HepG2 (cell line): Measurements from ENCODE around the gene CARS2. TPM values are rescaled to one million over a fixed set of nuclear protein-coding genes. Genes with fewer than 3 reads are reported as not detected.

ENCODE experiments used
- MLXIP ChIP-seq: sonication (generic); formaldehyde crosslinking; IDR thresholded peaks from 2 replicates; pipeline ENCODE4 v1.9.0; 2021; ENCODE audit warnings: missing genetic modification reagents, borderline replicate concordance
- PHB2 ChIP-seq: fragments of 450-650 bp; IDR thresholded peaks from 2 replicates; pipeline ENCODE4 v1.6.1; 2018; ENCODE audit not compliant: partially characterized antibody
- PHF8 ChIP-seq: sonication (generic); formaldehyde crosslinking; IDR thresholded peaks from 2 replicates; pipeline ENCODE4 v1.5.0; 2020; ENCODE audit warnings: missing genetic modification reagents
- SATB2 ChIP-seq: sonication (generic); formaldehyde crosslinking; IDR thresholded peaks from 2 replicates; pipeline ENCODE4 v1.5.0; 2020; ENCODE audit warnings: missing genetic modification reagents
- SMAD9 ChIP-seq: sonication (generic); formaldehyde crosslinking; IDR thresholded peaks from 2 replicates; pipeline ENCODE4 v1.5.1; 2020; ENCODE audit warnings: mild to moderate bottlenecking, missing genetic modification reagents
- SRSF9 ChIP-seq: fragments of 200-400 bp; formaldehyde crosslinking; IDR thresholded peaks from 2 replicates; pipeline ENCODE4 v1.6.1; 2018; ENCODE audit warnings: borderline replicate concordance, mild to moderate bottlenecking, low read depth, low read length; ENCODE audit not compliant: insufficient read depth, poor library complexity, severe bottlenecking
- ZFP1 ChIP-seq: IDR thresholded peaks from 2 replicates; pipeline ENCODE4 v1.6.1; 2016
- ZHX2 ChIP-seq, 2 experiments: sonication (generic) in 1 of 2; formaldehyde crosslinking in 1 of 2; IDR thresholded peaks; 2 replicates each; pipeline versions ENCODE4 v1.6.1 to v1.9.0; 2014 to 2022; ENCODE audit warnings: antibody characterized with exemption in 1 of 2, borderline replicate concordance in 1 of 2, inconsistent platforms in 1 of 2, low read depth in 1 of 2, missing genetic modification reagents in 1 of 2
- ZMYM3 ChIP-seq: sonication (generic); formaldehyde crosslinking; IDR thresholded peaks from 2 replicates; pipeline ENCODE4 v1.5.1; 2020; ENCODE audit warnings: mild to moderate bottlenecking, missing genetic modification reagents
- ZNF333 ChIP-seq: sonication (generic); formaldehyde crosslinking; IDR thresholded peaks from 2 replicates; pipeline ENCODE4 v1.4.0; 2020; ENCODE audit warnings: mild to moderate bottlenecking, missing genetic modification reagents, borderline replicate concordance
- ZNF570 ChIP-seq: sonication (generic); formaldehyde crosslinking; IDR thresholded peaks from 2 replicates; pipeline ENCODE4 v1.4.0; 2020; ENCODE audit warnings: mild to moderate bottlenecking, missing genetic modification reagents, borderline replicate concordance
- ZNF646 ChIP-seq: sonication (generic); formaldehyde crosslinking; IDR thresholded peaks from 2 replicates; pipeline ENCODE4 v1.9.0; 2021; ENCODE audit warnings: mild to moderate bottlenecking, missing genetic modification reagents
- ZNF782 ChIP-seq: sonication (generic); formaldehyde crosslinking; IDR thresholded peaks from 2 replicates; pipeline ENCODE4 v1.4.0; 2020; ENCODE audit warnings: missing genetic modification reagents, mild to moderate bottlenecking, borderline replicate concordance
- polyA plus RNA-seq, 8 experiments: library from polyadenylated mRNA; depleted of rRNA in 3 of 8; stranded (reverse) in 7 of 8; unstranded in 1 of 8; fragments of >200 nt; fragmentation: Illumina TruSeq in 4 of 8; extraction: Trizol in 4 of 8; gene quantifications; 2 replicates each; pipeline versions ENCODE4 v1.2.1 to v1.2.3, GENCODE V29; 2011 to 2016; ENCODE audit warnings: low read depth in 4 of 8, missing spikeins in 1 of 8, mixed read lengths in 1 of 8; ENCODE audit not compliant: insufficient read depth in 1 of 8
- total RNA-seq, 5 experiments: library from RNA; depleted of rRNA; stranded (reverse); fragments of >200 nt; fragmentation: Illumina TruSeq; extraction: Trizol; gene quantifications; 2 replicates each; pipeline ENCODE4 v1.2.3, GENCODE V29; 2016; ENCODE audit warnings: low read depth in 1 of 5

CARS2 gene
- total and polyA plus RNA-seq, 2 of the 13 experiments (the other 11 are each of a cell fraction or from before 2014, with no cell fraction given), result 41.1 to 59.3 TPM

- TF ChIP-seq MLXIP (no peak), SATB2 (CRISPR knock-in tag) (no peak), ZNF782 (CRISPR knock-in tag) (no peak), ZFP1 (no peak), ZHX2 (IDR thresholded peaks at IDR 0.05; ENCODE audit: low read depth) (peak; percentile 25; the same call in 1 of the 2 replicates), ZHX2 (CRISPR knock-in tag; IDR thresholded peaks at IDR 0.05; ENCODE audit: borderline replicate concordance) (no peak; the same call in 1 of the 2 replicates), ZNF333 (CRISPR knock-in tag) (no peak), ZNF570 (CRISPR knock-in tag) (no peak), PHF8 (CRISPR knock-in tag) (peak; percentile 74), ZMYM3 (CRISPR knock-in tag) (no peak), SMAD9 (CRISPR knock-in tag) (no peak), SRSF9 (no peak), PHB2 (no peak), ZNF646 (CRISPR knock-in tag) (no peak)
These were observed 7.1 kb upstream of the CARS2 start (continued) for GRCh38 chr13:110712849-110713641.
